Measurements from ENCODE around the gene EGFL7.

EGFL7 gene

GRCh38 chr9:136662656-136663581 is at the start of gene EGFL7:
Gene EGFL7, plus strand, starts transcription at chr9:136662916. Its CDS starts 5,367 bp downstream, at chr9:136668283.
- DNase-seq, result no peak

DNA sequence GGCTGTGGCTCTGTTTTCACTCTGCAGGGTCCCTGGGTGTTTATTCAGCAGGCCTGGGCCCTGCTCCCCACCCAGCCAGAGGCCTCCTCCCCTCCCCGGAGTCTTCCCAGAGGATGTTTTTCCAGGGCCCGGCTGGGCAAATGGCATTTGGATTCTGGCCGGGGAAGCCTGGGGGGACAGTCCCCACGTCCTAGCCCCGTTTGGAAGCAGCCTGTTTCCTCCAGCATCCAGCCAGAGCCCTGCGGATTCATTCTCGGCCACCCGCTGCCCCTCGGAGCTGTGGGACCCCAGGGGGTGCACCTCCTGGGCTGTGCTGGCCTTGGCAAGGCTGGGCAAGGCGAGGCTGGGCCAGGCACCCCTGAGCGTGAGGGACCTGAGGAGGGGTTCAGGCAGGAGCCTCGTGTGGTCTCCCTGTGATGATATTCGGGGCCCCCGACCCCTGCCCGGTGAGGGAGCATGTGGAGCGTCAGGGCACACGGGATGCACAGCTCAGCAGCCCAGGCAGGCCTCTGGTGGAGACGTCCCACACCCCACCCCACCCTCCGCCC is 48.8 kb upstream of the EGFL7 start:
- DNase-seq, result no peak

DNA sequence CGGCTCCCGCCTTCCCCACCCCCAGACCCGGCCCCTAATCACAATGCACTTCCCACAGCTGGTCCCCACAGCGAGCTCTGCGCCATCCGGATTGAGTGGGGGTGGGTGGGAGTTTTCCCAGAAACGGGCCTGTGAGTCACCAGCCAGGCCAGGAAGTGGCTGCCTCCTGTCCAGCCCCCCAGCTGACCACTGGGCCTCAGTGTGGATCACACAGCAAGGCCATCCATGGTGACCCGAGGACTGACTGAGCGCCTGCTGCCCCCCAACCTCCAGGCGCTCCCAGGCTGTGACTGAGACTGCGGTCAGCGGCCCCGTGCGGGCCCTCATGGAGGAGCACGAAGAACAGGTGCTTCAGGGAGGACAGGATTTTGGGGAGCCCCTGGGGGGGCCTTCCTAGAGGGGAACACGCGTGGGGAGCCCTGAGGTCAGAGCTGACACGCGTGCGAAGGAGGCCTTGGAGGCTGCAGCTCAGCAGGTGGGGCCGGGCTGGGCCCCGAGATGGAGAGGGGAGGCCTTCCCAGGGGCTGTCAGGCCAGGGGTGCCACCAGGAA is 48.3 kb upstream of the EGFL7 start:
- DNase-seq, result no peak

DNA sequence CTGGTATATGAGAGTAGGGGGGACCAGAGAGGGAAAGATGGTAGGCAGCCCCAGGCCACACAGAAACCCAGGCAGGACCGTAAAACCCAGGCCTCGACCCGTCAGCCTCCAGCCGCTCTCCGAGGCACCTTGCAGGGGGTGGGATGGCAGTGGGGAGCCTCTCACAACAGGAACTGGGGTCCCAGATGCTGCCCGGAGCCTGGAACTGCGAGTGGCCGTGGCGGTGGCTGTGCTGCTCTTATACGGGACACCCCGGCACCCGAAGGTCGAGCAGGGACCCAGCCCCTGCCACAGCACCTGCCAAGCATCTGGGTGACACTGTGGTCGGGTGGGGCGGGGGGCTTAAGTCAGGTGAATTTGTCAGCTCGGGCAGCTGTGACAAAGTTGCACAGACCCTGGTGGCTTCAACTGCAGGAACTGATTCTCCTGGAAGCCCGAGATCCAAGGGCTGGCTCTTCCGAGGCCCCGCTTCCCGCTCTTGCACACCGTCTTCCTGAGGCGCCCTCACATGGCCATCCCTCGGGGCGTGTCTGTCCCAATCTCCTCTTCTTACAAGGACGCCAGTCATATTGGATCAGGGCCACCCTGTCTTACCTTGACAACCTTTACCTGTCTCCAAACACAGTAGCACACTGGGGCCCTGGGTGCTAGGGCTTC is 47.6 kb upstream of the EGFL7 start:
- no peak for DNase-seq

- no peak for DNase-seq
Observed at GRCh38 chr9:136615631-136616306, 46.9 kb upstream of the EGFL7 start.

GRCh38 chr9:136616307-136616635 is 46.4 kb upstream of the EGFL7 start:
- DNase-seq, result no peak

DNA sequence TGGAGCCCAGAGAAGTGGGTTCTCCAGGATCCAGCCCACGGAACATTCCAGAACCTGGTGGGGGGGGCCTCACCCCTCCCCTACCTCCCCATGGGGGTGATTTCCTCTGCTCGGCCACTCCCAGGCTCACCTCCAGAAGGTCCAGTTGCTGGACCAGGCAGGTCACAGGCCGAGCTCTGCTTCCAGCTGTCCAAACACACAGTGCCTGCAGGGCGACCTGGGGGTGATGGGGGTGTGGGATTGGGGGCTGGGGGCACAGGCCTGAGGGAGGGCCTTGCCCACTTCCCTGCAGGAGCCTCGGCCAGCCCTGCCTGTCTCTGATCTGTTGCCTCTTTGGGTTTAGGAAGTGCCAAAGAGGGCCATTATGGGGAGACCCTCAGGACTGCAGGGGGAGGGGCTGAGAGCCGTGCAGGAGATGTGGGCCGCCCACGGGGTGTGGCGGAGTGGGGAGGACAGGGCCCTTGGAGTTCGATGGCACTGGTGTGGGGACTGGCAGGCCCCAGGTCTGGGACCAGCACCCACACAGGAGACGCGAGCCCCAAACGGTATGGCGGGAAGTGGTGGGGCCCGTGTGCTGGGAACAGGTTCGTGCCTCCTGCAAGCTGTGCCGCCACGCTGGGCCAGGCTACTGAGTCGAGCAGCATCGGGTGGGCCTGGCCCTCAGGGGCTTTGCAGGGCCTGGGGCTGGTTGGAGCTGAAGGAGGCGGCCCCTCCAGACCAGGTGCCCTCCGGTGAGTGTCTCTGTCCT is 45.6 kb upstream of the EGFL7 start:
- no peak for DNase-seq

DNA sequence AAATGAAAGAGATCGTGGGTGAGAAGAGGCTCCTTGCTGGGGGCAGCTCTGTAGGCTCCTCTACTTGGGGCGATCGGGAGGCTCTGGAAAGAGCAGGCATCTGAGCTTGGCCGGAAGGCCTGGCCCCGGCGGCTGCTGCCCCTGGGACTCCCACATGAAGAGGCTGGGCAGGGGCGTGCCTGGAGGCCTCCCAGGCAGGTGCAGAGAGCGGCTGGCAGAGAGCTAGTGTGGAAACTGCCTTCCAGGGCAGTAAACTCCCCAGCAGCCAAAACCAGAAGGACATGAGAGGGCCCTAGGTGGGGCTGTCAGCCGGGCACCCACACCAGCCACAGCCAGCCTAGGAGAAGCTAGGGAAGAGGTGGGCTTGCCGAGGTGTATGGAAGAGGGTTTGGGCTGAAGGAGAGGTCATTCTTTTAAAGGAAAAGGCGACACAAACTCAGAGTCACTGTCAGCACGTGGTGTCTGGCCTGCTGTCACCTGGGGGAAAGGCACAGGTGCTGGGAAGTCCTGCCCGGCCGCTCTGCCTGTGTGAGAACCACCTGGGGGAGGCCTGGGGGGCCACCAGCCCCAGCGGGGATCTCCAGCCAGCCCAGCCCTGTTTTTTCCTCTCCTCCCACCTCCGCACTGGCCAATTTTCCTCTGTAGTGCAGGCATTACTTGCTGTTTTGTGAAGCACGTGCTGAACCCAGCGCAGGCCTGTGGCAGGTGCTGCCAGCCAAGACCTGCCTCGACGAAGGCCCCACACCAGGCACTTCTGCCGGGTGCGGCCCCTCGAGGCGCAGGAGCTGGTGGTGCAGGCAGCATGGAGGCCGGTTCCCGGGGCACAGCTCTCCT is 44.8 kb upstream of the EGFL7 start:
- no peak for DNase-seq

- DNase-seq, result no peak
Observed at GRCh38 chr9:136618580-136619547, 43.9 kb upstream of the EGFL7 start.

- DNase-seq, result no peak
Observed at GRCh38 chr9:136619742-136620440, 42.8 kb upstream of the EGFL7 start.

DNA sequence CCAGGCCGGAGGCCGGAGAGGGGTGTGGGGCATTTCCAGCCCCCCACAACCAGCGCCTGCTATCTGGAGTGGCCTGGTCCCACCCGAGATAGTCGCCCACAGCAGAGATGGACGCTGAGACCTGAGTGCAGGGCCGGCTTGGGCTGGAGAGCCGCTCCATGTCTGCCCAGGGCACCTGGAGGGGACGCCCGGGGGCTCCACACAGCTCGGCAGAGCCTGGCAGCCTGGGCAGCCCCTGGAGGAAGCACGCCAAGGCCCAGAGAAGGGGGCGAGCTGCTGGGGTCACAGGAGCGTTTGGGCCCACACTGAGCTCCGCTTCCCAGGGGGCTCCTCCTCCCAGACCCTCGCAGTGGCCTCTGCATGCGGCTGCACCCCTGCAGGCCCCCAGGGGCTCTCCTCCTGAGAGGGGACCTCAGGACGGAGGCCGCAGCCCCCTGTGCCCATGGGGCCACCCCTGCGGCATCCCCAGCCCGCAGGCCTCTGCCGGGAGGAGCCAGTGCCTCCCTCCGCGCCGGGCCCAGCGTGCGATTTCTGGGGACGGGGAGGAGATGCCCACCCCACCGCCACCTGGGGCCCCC is 42.2 kb upstream of the EGFL7 start:
- no peak for DNase-seq

DNA sequence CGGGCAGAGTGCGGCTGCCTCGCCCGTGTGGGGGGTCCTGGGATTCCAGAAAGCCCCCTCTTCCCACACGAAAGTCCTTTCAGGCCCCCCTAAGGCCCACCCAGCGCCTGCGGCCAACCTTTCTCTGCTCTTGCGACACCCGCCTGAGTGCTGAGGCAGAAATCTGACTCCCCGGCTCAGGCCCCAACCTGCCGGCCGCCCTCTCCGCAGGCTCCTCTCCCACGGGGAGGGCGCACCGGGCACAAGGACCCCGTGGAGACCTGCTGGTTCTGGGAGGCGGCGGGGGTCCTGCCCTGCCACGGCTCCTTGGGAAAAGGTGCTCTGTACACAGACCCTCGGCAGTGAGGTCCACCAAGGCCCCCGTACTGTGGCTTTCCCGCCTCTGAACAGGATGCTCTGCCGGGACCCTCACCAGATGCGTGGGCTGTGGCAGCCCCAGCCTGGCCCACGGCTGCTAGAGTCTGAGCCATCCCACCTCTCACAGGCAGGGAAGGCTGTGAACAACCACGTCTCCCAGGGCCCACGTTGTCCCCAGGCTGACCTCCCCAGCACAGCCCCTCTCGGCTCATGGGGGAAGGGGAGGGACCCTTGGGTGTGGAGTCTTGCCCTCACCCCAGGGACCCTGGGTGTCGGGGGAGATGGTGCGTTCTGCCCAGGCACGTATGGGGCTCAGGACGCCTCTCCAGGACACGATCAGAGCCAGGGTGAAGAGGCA is 41.5 kb upstream of the EGFL7 start:
- DNase-seq, result no peak

DNA sequence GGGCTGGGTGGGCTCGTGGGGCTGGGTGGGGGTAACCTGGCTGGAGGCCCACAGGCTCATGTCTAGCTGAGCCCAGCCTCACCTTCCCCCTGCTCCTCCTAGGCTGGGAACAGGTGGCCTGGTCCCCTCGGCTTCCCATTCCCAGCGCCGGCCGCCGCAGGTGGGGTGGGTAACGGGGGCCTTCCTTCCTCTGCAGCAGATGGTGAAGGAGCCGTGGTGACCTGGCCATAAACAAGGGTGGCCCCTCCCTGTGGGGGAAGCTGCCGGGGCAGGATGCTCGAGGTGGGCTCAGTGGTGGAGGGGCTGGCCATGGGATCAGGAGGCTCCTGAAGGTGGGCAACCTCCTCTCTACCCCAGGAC is 41.0 kb upstream of the EGFL7 start:
- no peak for DNase-seq

- no peak for DNase-seq
Observed at GRCh38 chr9:136622538-136622948, 40.2 kb upstream of the EGFL7 start.

DNA sequence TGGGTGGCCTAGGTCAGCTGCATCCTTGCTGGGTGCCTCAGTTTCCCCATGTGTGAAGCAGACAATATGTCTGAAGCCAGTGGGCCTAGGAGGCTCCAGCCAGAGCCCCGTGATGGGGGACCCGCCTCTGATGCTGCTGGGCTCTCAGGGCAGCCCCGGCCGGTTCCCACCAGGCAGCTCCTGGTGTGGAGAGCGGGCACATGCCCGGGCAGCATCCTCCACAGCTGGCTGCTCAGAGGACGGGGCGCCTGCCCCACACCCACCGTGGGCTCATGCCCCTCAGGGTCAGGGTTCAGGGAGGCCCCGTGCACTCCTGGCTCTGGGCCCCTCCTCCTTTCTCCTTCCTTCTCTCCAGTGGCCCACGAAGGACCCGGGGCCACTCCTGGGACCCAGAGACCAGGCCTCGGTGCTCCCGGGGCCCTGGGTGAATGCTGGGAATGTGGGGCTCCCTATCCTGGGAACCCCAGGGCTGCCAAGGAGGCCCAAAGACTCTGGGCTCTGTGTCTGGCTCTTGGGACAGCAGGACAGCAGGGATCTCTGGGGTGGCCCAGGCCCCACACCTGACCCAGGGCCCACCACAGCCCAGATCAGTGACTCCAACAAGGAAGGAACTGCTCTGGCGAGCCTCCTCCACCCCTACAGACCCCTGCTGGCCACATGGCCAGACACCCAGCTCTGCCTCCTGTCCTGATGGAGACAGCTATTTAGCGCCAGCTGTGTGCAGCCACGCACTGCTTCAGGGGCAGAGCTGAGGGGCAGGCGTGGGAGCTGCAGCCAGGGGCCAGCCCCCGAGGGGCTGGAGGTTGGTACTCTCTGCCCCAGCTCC is 39.5 kb upstream of the EGFL7 start:
- DNase-seq, result no peak

DNA sequence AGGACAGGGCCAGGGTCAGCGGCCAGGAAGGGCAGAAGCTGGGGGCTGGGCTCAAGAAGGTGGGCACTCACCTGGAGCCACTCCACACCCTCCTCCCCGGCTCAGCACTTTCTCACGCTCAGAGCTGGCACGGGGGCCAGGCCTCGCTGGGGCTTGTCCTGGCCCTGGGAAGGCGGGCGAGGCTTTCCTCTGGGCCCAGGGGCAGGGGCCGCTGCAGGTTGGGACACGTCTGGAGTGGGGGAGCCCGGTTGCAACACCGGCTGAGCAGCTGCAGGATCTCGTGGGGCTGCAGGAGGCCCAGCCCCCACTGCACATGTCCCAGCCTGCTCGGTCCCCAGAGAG is 38.9 kb upstream of the EGFL7 start:
- DNase-seq, result no peak

- DNase-seq, result no peak
Observed at GRCh38 chr9:136624184-136624951, 38.3 kb upstream of the EGFL7 start.

All from NCI-H524 treated with DMSO at 0.1 percent for 48 hours (cell line).